GM23248 (cell line): ENCODE data around the gene FOXN3.

ENCODE experiments used
- EZH2 ChIP-seq: fragments of 200-600 bp; sonication (generic); IDR thresholded peaks from 2 replicates; pipeline ENCODE4 v1.6.1; 2018; ENCODE audit warnings: antibody characterized with exemption, mild to moderate bottlenecking; ENCODE audit not compliant: insufficient read depth, poor library complexity, severe bottlenecking
- EZH2phosphoT487 ChIP-seq: fragments of 200-600 bp; sonication (generic); IDR thresholded peaks from 2 replicates; pipeline ENCODE4 v1.6.1; 2018; ENCODE audit warnings: antibody characterized with exemption, moderate library complexity, mild to moderate bottlenecking, low read depth; ENCODE audit not compliant: insufficient read depth

DNA sequence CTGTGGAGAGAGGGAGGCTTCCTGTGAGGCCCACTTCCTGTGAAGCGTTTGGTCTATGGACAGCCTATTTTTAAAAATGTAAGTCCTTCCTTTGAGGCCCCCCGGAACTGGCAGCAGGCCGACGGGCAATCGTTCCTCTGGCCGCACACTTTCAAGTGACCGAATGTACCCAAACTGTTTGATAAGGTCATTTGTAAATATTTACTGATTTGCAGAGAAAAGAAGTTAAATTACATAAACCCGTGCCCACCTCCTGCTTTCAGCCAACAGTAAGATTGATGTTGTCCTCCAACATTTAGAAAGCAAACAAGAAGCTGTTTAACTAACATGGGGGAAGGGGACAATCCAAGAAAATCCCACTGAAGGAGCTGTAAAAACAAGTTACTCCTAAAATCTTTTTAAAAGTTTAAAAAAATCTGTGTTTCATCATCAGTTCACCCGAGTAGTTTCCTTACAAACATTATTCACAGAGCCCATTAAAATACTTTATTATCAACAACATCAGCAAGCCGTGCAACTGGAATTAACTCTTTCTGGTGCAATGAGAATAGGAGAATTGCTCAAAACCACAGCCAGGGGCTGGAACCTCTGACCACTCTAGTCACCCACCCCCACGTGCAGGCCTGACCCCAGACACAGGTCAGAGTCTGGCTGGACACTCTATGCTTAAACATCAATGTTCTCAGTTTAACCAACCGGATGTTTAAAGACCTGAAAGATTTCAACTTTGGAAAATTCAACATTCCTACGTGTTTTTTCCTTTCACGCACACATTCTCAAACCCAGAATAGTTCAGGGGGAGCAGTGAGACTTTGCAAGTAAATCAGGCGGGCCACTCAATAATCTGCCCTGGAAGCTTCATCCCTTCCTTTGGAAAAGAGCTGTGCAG lies 65.3 kb downstream of the FOXN3 start:
- TF ChIP-seq EZH2phosphoT487 (no peak), EZH2 (no peak)
